HUES64 (cell line): ENCODE data around the gene LMO7.

Experiments
- H3K27ac ChIP-seq: 2 replicates; pipeline ENCODE4 v1.7.0; 2013; ENCODE audit warnings: low read depth, low read length, inconsistent platforms
- H3K27me3 ChIP-seq: 2 replicates; pipeline ENCODE4 v1.6.1; 2013; ENCODE audit warnings: mild to moderate bottlenecking, low read length; ENCODE audit not compliant: insufficient read depth
- H3K36me3 ChIP-seq: 2 replicates; pipeline ENCODE4 v1.6.1; 2013; ENCODE audit warnings: mild to moderate bottlenecking, low read length; ENCODE audit not compliant: insufficient read depth
- H3K4me1 ChIP-seq: 2 replicates; pipeline ENCODE4 v1.6.1; 2013; ENCODE audit warnings: mild to moderate bottlenecking, low read length, moderate library complexity; ENCODE audit not compliant: insufficient read depth
- H3K4me3 ChIP-seq: 2 replicates; pipeline ENCODE4 v1.5.1; 2013; ENCODE audit warnings: mild to moderate bottlenecking, low read length, moderate library complexity
- H3K9ac ChIP-seq: 2 replicates; pipeline ENCODE4 v1.6.1; 2013; ENCODE audit warnings: mild to moderate bottlenecking, low read depth, low read length
- H3K9me3 ChIP-seq: 2 replicates; pipeline ENCODE4 v1.6.1; 2013; ENCODE audit warnings: low read depth, low read length; ENCODE audit not compliant: insufficient read depth
- WGBS: fragments of 150-250, 120-280 bp; methylation state at CpG from one replicate; pipeline ENCODE4 v1.1.7; 2013; ENCODE audit warnings: missing lambda C conversion rate; 5-methylcytosine and 5-hydroxymethylcytosine counted together

The LMO7 gene

DNA sequence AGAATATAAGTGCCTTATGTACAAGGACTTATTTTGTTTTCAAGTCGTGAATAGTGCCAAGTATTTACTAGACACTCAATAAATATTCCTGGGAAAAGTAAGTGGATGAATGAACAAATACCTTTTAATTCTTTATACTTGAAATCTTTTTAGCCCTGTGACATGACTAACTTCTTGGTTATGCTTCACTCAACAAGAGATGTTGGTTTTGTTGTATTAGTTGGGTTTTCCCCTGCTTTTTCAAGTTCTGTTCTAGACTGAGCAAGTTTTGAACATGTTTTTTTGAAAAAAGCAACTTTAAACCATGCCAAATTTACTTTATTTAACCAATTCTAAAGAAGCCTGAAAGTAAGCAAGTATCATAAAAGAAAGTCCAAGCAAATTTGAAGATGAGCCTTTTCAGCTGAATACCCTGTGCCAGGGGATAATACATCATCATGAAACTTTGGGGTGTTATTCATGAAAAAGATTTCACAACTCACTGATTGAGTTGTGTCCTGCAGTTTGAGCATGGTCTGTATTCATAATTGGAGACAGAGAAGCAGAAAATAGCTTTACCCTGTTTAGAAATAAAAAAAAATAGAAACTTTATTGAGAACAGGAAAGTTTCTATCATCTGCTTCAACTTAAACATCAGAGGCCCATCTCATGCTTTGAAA lies 11.1 kb downstream of the LMO7 start:
- H3K36me3 ChIP-seq = no peaks in the 10 kb centered on the region
- no peaks in the 10 kb centered on the region for H3K4me1 ChIP-seq
- H3K4me3 ChIP-seq = no peak overlapping the region
- no peak overlapping the region for H3K27ac ChIP-seq
- WGBS = no CpG with 5 or more reads among the region's 1 CpG
- no peaks in the 10 kb centered on the region for H3K27me3 ChIP-seq
- no peaks in the 10 kb centered on the region for H3K9me3 ChIP-seq
- no peak overlapping the region for H3K9ac ChIP-seq

DNA sequence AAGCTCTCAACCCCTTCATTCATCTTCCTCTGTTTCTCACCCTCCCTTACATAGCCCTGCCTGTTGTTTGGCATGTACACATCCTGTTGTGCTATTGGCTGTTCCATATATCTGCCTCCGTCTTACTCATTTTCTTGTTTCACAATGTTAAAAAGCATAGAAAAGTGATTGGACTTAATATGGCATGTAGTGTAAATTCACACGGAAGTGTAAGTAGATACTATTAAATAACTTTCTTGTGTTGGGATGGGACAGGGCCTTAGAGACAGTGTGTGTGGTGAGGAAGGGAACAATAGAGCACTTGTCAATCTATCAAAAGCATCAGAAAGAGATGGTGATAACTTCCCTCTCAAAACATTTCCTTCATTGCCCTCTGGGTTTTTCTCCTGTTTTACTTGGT lies 12.3 kb downstream of the LMO7 start:
- H3K4me3 ChIP-seq = no peak overlapping the region
- no peaks in the 10 kb centered on the region for H3K27me3 ChIP-seq
- H3K4me1 ChIP-seq = no peaks in the 10 kb centered on the region
- no peak overlapping the region for H3K9ac ChIP-seq
- no peaks in the 10 kb centered on the region for H3K36me3 ChIP-seq
- H3K27ac ChIP-seq = no peak overlapping the region
- 97% methylated on average over 2 of the region's 2 CpGs for WGBS
- H3K9me3 ChIP-seq = no peaks in the 10 kb centered on the region

DNA sequence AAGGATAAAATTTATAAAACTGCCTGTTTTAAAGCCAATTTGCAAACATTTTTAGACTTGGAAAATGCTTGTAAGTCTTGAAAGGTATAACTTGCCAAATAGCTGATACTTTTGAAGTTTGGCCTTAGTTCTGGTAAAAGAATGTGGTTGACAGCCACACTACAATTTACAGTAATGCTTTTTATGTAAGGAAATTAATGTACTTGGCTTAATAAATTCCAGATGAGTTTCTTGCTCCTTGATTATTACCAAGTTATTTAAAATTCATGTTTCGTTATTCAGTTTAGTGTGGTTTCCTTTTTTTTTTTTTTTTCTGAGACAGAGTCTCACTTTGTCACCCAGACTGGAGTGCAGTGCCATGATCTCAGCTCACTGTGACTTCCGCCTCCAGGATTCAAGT lies 14.9 kb downstream of the LMO7 start:
- H3K4me1 ChIP-seq = no peaks in the 10 kb centered on the region
- H3K9ac ChIP-seq = no peak overlapping the region
- H3K9me3 ChIP-seq = no peaks in the 10 kb centered on the region
- no peaks in the 10 kb centered on the region for H3K36me3 ChIP-seq
- WGBS = 99% methylated on average over 2 of the region's 2 CpGs
- H3K4me3 ChIP-seq = no peak overlapping the region
- H3K27me3 ChIP-seq = no peaks in the 10 kb centered on the region
- H3K27ac ChIP-seq = no peak overlapping the region

DNA sequence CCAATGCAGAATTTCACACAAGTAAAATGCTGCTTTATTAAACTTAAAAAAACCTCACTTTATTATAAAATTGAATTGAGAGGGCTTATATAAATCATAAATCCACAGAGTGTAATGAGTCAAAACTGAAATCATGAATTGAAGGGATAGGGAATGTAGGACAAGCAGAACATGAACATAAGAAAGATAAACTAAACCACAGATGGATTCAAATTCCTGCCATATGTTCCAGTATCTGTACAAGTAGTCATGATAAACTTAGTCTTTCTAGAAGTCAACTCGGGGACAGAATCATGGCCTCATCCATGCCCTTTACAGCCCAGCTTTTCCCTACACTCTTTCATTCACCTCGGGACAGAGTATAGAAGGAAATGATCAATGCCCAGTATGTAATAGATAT lies 16.6 kb downstream of the LMO7 start:
- Histone ChIP-seq H3K27ac (no peak overlapping the region), H3K36me3 (no peaks in the 10 kb centered on the region), H3K9me3 (no peaks in the 10 kb centered on the region), H3K27me3 (no peaks in the 10 kb centered on the region), H3K4me1 (no peaks in the 10 kb centered on the region), H3K9ac (no peak overlapping the region), H3K4me3 (no peak overlapping the region)
- 89% methylated on average over 1 of the region's 2 CpGs for WGBS

DNA sequence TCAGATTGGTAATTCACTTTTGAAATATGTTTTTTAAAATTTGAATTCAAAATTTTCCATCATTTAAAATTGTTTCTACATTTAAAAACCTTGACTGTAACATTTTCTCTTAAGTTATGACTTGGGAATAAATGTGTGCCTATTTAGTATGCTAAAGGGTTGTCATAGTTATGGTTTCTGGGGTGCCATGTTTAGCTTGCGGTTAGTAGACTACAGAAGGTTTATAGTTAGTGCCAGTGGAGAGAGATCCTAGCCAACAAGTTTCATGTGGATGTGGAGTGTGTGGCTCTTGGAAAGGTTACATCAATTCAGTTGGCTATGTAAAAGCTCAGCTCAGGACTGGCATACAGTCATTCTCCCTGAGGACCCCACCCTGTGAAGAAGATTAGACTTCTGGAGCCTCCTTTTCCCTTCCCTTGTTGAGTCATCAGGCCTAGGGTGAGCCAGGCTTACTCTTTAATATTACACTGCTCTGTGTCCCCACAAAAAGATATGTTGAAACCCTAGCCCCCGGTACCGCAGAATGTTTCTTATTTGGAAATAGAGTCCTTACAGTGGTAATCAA lies 20.4 kb downstream of the LMO7 start:
- H3K4me1 ChIP-seq = no peaks in the 10 kb centered on the region
- no peaks in the 10 kb centered on the region for H3K36me3 ChIP-seq
- 98% methylated on average over 3 of the region's 3 CpGs for WGBS
- H3K4me3 ChIP-seq = no peak overlapping the region
- no peak overlapping the region for H3K9ac ChIP-seq
- H3K27ac ChIP-seq = no peak overlapping the region
- H3K9me3 ChIP-seq = no peaks in the 10 kb centered on the region
- H3K27me3 ChIP-seq = no peaks in the 10 kb centered on the region

DNA sequence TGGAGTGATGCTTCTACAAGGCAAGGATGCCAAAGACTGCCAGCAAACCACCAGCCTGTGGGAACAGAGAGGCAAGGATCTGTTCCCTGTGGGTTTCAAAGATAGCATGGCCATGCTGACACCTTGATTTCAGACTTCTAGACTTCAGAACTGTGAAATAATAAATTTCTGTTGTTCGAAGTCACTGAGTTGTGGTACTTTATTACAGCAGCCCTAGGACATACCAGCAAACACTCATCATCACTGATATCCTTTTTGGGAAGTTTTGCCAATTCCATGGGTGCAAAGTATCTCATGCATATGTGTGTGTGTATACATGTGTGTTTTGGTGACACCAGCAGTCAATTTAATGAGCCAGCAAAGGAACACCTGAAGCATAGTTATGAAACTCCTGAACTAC lies 21.0 kb downstream of the LMO7 start:
- H3K27me3 ChIP-seq = no peaks in the 10 kb centered on the region
- H3K27ac ChIP-seq = no peak overlapping the region
- H3K36me3 ChIP-seq = no peaks in the 10 kb centered on the region
- WGBS = 92% methylated on average over 1 of the region's 1 CpG
- H3K9me3 ChIP-seq = no peaks in the 10 kb centered on the region
- H3K4me1 ChIP-seq = no peaks in the 10 kb centered on the region
- H3K9ac ChIP-seq = no peak overlapping the region
- H3K4me3 ChIP-seq = no peak overlapping the region

DNA sequence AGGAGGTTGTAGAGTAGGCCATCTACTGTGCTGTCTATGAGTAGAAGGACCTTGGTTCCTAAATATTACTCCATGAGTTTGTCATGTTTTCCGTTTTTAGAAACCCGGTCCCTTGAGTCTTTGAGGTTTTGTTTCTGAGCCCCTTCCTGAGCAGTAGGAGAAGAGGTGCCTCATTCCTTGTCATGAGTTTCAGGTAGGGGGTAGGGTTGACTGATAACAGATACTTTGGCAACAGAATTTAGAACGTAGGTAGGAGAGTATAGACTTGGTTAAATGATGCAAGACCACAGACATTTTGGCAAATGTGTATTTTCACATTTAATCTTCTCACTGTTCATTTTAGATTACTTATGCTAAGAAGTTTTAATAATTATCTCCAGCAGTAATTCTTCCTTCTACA lies 24.6 kb downstream of the LMO7 start:
- H3K27ac ChIP-seq = no peak overlapping the region
- WGBS = 91% methylated on average over 3 of the region's 3 CpGs
- no peaks in the 10 kb centered on the region for H3K27me3 ChIP-seq
- no peak overlapping the region for H3K4me3 ChIP-seq
- no peaks in the 10 kb centered on the region for H3K36me3 ChIP-seq
- H3K4me1 ChIP-seq = no peaks in the 10 kb centered on the region
- H3K9ac ChIP-seq = no peak overlapping the region
- no peaks in the 10 kb centered on the region for H3K9me3 ChIP-seq

DNA sequence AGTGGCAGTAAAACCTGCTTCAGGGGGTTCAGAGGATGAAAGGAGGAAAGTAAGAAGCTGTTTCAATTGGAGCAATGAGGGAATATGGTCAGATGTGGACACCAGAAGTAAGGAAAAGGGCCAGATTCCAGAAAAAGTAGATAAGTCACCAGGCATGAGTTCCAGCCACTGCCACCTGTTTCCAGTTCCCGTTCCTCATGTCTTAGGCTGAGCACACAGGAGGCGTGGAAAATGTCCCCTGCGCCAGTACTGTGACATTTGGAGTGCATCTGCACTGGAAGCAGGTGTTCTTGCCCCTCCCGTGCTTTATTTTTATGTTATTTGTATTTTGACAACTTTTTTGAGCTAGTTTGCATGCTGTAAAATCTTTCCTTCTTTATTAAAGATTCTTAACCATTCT lies 25.3 kb downstream of the LMO7 start:
- H3K9me3 ChIP-seq = no peaks in the 10 kb centered on the region
- H3K27ac ChIP-seq = no peak overlapping the region
- no peaks in the 10 kb centered on the region for H3K4me1 ChIP-seq
- no peaks in the 10 kb centered on the region for H3K36me3 ChIP-seq
- no peak overlapping the region for H3K9ac ChIP-seq
- 94% methylated on average over 3 of the region's 4 CpGs for WGBS
- H3K27me3 ChIP-seq = no peaks in the 10 kb centered on the region
- no peak overlapping the region for H3K4me3 ChIP-seq

DNA sequence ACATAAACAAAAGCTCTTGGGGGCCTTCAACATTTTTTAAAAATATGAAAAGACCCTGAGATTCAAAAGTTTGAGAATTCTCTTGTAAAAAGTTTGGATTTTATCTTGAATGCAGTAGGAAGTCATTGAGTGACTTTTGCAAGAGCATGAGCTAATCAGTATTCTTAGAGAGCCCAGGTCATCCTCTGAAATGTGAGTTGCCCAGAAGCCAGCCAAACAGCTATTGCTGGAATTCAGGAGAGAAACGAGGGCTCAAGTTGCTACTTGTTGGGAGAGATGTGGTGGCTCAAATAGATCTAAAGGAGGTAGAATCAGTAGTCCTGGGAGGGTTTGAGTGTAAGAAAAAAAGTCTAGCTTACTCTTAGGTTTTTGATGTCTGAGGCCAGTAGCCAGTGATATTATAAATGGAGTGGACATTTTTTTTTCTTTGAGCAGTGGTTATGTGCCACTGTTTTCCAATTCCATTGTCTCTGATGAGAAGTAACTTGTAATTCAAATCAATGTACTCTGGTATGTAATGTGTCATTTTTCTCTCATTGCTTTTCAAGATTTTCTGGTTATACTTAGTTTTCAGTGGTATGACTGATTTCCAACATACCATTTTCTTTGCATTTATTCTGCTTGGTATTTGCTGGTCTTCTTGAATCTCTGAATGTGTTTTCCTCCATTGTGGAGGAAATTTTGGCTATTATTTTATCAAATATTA lies 30.7 kb downstream of the LMO7 start:
- no peaks in the 10 kb centered on the region for H3K27me3 ChIP-seq
- WGBS = 70% methylated on average over 1 of the region's 1 CpG
- H3K9ac ChIP-seq = no peak overlapping the region
- no peaks in the 10 kb centered on the region for H3K4me1 ChIP-seq
- no peak overlapping the region for H3K27ac ChIP-seq
- H3K9me3 ChIP-seq = no peaks in the 10 kb centered on the region
- no peaks in the 10 kb centered on the region for H3K36me3 ChIP-seq
- no peak overlapping the region for H3K4me3 ChIP-seq

DNA sequence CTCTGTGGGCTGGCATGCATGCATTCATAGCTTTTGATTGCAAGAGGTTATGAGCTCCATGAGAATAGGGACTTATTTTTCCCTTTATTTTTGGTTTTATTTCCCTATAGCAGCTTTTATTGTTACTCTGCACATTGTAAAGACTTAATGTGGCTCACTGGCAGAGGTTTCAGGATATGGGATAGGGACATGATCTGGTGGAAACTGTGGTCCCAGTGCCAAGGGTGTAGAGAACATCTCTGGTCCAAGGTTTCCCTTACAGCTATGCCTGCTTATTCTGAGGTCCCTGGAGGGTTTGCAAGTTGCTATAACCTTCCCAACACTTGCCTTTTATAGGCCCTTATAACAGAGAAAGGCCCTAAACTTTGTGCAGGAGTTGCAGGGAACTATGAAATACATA lies 33.6 kb downstream of the LMO7 start:
- Histone ChIP-seq H3K9me3 (no peaks in the 10 kb centered on the region), H3K27me3 (no peaks in the 10 kb centered on the region), H3K4me3 (no peak overlapping the region), H3K36me3 (no peaks in the 10 kb centered on the region), H3K27ac (no peak overlapping the region), H3K4me1 (no peaks in the 10 kb centered on the region; the same call in 1 of the 2 replicates), H3K9ac (no peak overlapping the region)

DNA sequence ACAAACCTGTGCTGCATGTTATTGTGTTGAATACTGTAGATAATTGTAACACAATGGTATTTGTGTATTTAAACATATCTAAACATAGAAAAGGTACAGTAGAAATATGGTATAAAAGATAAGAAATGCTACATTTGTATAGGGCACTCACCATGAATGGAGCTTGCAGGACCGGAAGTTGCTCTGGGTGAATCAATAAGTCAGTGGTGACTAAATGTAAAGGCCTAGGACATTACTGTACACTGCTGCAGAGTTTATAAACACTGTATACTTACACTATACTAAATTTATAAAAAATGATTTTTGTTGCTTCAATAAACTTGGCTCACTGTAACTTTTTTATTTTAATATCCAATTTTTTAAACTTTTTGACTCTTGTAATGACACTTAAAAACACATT lies 34.4 kb downstream of the LMO7 start:
- no peak overlapping the region for H3K4me3 ChIP-seq
- H3K27ac ChIP-seq = no peak overlapping the region
- H3K9ac ChIP-seq = no peak overlapping the region
- H3K36me3 ChIP-seq = no peaks in the 10 kb centered on the region
- peaks cover under 1% of the 10 kb centered on the region; the same call in 1 of the 2 replicates for H3K4me1 ChIP-seq
- no peaks in the 10 kb centered on the region for H3K27me3 ChIP-seq
- no peaks in the 10 kb centered on the region for H3K9me3 ChIP-seq
- 91% methylated on average over 1 of the region's 1 CpG for WGBS
